HG03575 (cell line): ENCODE measurements around the gene PLEKHG4B.

Experiments
- ATAC-seq: cut with Tn5 transposase; IDR thresholded peaks from one replicate; pipeline ENCODE4 v1.9.1; 2021; ENCODE audit not compliant: unreplicated experiment, insufficient number of reproducible peaks, low FRiP score; ENCODE audit errors: extremely low read depth

Gene PLEKHG4B

DNA sequence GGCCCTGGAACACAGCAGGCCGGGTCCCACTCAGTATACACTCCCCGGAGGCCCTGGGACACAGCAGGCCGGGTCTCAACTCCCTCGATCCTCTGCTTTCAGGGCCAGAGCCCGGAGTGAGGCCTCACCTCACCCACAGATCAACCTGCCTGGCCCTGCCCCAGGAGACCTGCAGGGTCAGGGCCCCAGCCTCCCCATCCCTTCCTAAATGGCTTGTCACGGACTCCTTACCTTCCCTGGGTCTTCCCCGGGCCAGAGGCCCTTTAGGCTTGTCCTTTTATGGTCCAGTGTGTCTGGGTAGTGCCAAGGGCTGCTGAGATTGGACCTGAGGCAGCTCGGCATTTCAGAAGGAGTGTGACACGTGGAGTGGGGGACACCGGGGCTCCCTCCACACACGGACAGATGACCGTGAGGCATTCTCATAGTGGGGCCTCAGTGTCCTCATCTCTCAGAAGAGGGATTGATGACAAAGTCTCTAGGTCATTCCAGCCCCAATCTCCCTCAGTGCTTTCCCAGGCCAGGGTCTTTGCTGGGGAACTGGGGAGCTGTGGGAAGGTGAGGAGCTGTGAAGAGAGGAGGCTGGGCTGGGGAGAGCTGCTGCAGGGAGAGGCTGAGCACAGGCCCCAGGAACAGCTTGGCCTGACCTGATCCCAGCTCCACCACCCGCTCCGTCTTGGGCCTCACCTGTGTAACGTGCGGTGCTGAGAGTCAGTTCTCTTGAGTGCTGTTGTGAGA is 18.0 kb upstream of the PLEKHG4B start:
- ATAC-seq: no peak

DNA sequence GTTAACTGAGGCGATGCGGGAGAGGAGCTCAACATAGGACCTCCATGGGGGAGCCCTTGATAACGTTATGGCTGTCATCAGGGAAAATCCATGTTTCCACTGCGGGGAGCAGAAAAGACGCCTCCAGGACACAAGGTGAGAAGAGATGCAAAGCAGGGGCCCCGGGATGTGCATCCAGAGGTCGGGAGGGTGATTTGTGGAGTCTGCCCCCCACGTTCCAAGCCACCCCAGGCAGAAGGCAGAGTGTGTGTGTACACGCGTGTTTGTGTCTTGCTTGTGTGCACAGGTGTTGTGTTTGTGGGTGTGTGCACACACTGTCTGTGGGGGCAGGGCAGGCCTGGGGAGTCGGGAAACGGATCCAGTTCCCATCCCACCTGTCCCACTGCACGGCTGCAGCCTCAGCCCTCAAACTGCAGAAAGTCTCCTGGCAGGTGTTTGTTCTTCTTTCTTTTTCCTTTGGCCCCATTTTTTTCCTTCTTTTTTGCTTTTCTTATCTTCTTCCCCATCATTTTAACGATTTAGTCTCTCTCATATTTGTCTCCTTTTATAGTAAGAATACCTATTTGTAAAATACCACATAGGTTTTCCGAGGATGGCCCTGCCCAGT is 17.4 kb upstream of the PLEKHG4B start:
- ATAC-seq: no peak

GRCh38 chr5:75331-76320 is 16.3 kb upstream of the PLEKHG4B start:
- no peak for ATAC-seq

GRCh38 chr5:76358-77169 is 15.4 kb upstream of the PLEKHG4B start:
- ATAC-seq: no peak

DNA sequence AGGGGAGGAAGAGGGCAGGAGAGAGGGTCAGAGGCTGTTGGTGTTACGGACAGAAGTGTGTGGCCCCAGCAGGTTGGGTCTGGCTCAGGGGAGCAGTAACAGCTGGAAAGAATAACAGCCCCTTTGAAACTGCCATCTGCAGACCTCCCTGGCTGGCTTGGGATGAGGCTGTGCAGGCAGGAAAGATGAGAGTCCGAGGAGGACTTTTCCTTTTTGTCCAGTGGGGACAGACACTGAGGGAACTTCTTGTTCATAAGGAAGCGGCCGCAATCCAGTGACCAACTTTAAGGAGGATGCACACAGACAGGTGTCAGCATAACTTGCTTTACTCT is 14.8 kb upstream of the PLEKHG4B start:
- no peak for ATAC-seq

DNA sequence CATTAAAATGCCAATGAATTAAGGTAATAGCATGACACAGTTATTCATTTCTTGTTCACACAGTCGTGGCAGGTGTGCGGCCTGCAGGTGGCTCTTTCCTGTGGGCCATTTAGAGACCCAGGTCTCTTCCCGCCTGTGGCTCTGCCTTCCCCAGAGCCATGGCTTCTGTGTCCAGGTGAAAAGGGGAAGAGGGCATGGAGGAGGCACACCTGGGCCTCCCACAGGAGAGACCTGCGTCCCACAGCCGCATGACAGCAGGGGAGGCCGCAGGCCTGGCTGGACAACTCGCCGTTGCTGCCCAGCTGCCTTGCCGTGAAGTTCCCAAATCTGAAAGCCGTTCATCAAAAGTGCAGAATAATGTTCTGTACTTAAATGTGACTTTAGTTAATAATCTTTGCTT is 14.4 kb upstream of the PLEKHG4B start:
- no peak for ATAC-seq

DNA sequence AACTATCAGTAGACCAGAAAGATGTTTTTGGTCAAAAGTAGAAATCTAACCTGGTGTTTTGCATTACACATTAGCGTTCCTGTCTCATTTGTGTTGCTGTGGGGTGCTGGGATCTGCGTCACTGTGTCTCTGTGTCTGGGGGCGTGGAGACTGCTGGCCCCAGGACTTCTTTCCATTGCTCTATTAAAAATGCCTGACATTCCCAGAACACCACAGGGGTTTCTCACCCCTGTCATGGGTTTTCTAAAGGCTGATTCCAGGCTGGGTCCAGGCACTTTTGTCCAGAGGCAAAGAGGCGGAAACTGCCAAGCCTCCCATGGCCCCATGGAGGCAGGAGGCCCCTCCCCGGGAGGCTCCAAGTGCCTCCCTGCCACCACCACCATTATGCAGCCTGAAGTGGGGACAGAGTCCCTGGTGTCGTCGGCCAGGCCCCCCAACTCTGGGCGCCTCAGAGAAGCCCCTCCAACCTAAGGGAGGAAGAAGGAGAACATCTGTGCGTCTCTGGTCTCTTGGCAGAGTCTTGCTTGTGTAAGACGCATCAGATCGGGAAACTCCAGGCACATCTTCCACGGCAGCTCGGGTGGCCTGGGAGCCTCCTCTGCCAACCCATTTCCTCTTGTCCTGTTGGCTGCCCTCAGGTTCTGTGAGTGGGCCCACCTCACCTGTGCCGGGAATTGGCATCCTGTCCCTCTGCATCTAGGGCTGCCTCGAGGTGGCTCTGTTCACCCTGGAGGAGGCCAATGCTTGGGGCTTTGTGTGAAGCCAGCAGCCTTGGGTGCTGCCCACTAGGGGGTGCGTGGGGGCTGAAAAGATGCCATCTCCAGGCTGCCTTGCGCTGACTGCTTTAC is 13.8 kb upstream of the PLEKHG4B start:
- ATAC-seq: no peak

- ATAC-seq: no peak
Measured at GRCh38 chr5:78805-79149, 13.2 kb upstream of the PLEKHG4B start.

DNA sequence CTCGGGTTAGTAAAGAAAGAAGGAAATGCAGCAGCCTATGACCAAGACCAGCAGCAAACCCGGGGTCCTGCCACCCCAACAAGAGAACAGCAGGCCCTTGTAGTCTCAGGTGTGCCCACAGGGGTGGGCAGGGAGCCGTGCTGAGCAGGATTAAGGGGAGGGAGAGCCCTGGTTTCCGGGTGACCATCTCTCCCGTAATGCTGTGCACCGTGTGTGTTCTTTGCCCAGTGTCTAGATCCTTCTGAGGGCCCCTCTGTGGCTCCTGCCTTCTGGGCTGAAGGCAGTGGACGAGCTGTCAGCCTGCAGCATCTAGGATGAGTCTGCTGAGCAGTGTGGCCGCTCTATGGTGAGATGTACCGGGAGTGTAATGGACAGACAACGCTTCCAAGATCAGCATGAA is 12.7 kb upstream of the PLEKHG4B start:
- ATAC-seq: no peak

- ATAC-seq: no peak
Measured at GRCh38 chr5:79821-80220, 12.1 kb upstream of the PLEKHG4B start.

- ATAC-seq: no peak
Measured at GRCh38 chr5:81391-82021, 10.5 kb upstream of the PLEKHG4B start.

DNA sequence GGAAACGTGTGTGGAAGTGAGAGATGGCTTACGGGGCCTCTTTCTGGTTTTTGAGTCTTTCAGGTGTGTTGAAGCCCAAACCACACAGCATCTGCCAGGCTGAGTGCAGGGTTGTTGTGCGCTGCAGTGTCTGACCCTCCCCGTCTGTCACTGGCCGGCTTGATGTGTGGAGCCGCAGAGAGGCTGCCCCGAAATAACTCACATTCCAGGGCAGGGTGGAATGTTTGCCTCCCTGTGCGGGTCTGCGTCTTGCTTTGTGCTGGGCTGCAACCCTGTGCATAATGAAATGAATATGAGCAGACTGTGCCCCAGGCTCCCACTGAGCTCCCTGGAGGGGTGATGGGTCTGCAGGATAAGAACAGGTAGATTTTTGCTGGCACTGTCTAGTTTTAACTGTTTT is 9.9 kb upstream of the PLEKHG4B start:
- no peak for ATAC-seq

DNA sequence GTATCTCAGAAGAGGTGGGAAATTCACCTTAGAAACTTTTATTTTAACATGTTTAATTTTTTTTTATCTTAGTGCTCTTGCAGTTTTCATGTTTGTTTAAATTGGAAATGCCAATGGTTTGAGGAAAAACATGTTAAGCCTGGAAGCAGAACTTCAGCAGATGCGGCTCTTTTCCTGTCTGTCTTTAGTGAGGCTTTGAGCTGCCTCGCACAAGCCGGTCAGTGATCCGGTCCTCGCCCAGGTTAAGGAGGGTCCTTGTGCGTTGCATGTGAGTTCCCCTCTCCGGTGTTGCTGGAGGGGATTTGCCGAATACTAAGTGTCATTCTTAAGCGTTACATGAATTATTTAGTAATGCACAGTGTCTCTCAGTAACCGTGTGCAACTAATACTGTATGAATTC is 9.4 kb upstream of the PLEKHG4B start:
- ATAC-seq: no peak

DNA sequence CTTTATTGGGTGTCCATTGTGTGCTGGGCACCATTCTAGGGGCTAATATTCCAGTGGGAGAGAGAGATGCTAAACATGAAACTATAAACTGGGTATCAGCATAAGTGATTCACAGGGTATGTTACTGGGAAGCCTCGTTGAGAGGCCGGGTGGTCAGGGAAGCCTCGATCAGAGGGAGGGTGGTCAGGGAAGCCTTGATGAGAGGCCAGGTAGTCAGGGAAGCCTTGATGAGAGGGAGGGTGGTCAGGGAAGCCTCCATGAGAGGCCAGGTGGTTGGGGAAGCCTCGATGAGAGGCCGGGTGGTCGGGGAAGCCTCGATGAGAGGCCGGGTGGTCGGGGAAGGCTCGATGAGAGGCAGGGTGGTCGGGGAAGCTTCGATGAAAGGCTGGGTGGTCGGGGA is 8.9 kb upstream of the PLEKHG4B start:
- ATAC-seq: no peak

DNA sequence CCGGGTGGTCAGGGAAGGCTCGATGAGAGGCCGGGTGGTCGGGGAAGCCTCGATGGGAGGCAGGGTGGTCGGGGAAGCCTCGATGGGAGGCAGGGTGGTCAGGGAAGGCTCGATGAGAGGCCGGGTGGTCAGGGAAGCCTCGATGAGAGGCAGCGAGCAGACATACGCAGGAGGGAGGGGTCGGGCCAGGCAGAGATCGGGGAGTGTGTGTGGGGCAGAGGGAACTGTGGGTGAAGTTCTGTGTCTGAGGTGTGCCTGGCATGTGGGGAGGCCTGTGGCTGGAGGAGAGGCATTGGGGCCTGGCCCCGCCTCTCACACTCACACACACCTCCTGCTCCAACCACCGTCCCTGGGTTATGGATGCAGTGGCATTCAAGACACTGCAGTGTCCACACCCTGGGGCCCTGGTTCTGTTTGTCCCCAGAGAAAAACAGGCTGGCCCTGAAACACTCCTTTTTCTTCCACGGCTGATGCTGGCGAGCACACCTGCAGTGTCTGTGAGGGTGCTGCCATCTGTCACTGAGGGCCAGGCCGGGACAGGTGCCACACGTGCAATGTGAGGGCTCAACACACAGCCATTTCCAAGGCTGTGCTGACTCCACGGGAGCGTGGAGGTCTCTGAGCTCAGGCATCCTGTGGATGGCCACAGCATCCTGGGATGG is 6.5 kb upstream of the PLEKHG4B start:
- ATAC-seq: no peak

DNA sequence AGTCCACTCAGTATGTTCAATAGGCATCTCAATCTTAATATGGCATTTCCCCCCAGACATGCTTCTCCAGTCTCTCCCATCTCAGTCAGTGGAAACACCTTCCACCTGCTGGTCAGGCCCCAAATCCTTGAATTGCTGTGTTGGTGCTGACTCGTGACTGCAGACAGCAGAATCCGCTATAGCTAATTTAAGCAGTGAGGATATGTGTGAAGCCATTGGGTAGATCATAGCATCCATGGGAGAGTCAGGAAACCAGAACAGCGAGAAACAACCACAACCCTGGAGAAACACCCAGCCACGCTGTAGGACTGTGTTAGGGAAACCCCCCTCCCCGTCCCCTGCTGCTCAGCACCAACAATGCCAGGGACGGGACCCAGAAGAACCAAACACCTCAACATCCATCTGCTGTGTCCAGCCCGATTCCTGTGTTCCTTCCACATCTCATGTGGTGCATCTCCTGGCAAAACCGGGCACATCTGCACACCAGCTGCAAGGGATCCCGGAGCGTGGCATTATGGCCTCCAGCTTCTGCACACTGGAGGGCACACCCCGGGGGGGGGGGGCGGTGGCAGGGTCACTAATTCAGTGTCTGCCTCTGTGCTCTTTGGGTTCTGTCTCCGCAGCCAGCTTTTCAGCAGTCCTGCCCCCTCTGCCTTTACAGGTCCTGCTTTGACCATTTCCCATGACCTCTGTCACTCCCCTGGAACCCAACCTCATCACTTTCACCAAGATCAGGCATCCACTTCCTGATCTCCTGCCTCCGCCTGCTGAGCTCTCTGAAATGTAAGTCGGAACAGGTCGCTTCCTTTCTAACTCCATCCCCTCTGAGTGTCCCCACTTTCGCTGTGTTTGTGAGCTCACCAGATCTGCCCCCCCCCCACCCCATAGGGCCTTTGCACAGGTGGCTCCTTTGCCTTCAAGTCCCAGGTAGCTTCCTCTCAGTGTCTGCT is 2.4 kb upstream of the PLEKHG4B start:
- no peak for ATAC-seq
